ENCODE measurements around the gene TSPAN18. TPM values are rescaled to one million over a fixed set of nuclear protein-coding genes. Genes with fewer than 3 reads are reported as not detected.

Gene TSPAN18
- total RNA-seq, 1 experiment from 2014 or later = 0.77 TPM

DNA sequence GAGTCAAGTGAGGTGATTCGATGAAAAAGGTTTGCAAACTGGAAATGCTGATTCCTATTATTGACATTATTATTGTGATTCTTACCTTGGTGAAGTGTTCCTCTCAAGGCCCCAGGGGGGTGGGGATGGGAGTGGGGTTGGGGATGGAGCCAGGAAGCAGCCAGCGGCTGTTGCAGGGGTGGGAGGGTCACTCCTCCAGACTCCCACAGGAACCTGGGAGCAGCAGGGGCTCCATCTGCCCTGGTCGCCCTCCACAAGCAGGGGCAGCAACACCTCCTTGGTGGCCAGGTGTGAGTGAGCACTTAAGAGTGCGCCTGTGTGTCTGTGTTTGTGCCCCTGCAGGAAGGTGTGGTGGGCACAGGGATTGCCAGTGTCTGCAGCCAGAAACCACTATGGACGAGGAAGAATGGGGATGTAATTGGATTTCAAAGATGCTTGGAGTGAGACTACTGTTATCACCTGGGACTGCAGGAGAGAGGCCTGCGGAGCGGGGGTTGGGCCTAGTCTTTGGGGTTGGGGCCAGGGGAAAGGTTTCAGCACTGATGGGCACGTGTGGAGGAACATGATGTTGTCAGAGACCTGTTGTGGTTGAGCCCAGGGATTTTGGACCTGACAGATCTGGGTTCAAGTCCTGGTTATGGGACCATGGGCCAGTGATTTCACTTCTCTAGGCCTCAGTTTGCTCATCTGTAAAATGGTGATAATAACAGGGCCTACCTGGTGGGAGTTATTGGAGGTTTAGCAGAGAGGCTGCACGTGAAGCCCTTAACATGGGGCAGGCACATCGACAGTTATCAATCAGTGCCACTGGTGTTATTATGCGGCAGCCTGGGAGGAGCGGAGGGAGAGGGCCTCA lies 227.5 kb downstream of the TSPAN18 start:
- intact Hi-C loops (cut with micrococcal nuclease) = loop anchor here (10.0 kb wide), 1 partner anchor 91 kb away; no protein-coding TSS in a partner anchor
- TF ChIP-seq, protein P1, sequence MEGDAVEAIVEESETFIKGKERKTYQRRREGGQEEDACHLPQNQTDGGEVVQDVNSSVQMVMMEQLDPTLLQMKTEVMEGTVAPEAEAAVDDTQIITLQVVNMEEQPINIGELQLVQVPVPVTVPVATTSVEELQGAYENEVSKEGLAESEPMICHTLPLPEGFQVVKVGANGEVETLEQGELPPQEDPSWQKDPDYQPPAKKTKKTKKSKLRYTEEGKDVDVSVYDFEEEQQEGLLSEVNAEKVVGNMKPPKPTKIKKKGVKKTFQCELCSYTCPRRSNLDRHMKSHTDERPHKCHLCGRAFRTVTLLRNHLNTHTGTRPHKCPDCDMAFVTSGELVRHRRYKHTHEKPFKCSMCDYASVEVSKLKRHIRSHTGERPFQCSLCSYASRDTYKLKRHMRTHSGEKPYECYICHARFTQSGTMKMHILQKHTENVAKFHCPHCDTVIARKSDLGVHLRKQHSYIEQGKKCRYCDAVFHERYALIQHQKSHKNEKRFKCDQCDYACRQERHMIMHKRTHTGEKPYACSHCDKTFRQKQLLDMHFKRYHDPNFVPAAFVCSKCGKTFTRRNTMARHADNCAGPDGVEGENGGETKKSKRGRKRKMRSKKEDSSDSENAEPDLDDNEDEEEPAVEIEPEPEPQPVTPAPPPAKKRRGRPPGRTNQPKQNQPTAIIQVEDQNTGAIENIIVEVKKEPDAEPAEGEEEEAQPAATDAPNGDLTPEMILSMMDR (IDR thresholded peaks at IDR 0.05; ENCODE audit: unreplicated experiment) = no peak
- H3K36me3 Mint-ChIP-seq (ENCODE audit: insufficient read depth, unreplicated experiment) = no peaks in the 10 kb centered on the region
- DNase-seq (ENCODE audit: unreplicated experiment) = no peak
- ChIA-PET POLR2A (interaction anchor here (0.6 to 1.1 kb wide), 2 partner anchors 10 to 18 kb away, joined by 3 read pairs; no protein-coding TSS in a partner anchor), CTCF (interaction anchor here (0.6 to 1.8 kb wide), 7 partner anchors 14 to 799 kb away, joined by 3 to 10 read pairs (median 4); no protein-coding TSS in a partner anchor)
- no peaks in the 10 kb centered on the region for H3K27me3 Mint-ChIP-seq (ENCODE audit: insufficient read depth, unreplicated experiment)
- no peak overlapping the region for H3K4me3 Mint-ChIP-seq (ENCODE audit: unreplicated experiment)
- BruUV-seq (replicated peaks) = no TSS peak
- H3K9me3 Mint-ChIP-seq (ENCODE audit: unreplicated experiment) = no peaks in the 10 kb centered on the region
- no peak overlapping the region for H3K27ac Mint-ChIP-seq (ENCODE audit: low read depth, unreplicated experiment)
- H3K4me1 Mint-ChIP-seq (ENCODE audit: insufficient read depth, unreplicated experiment) = peaks cover 9% of the 10 kb centered on the region

DNA sequence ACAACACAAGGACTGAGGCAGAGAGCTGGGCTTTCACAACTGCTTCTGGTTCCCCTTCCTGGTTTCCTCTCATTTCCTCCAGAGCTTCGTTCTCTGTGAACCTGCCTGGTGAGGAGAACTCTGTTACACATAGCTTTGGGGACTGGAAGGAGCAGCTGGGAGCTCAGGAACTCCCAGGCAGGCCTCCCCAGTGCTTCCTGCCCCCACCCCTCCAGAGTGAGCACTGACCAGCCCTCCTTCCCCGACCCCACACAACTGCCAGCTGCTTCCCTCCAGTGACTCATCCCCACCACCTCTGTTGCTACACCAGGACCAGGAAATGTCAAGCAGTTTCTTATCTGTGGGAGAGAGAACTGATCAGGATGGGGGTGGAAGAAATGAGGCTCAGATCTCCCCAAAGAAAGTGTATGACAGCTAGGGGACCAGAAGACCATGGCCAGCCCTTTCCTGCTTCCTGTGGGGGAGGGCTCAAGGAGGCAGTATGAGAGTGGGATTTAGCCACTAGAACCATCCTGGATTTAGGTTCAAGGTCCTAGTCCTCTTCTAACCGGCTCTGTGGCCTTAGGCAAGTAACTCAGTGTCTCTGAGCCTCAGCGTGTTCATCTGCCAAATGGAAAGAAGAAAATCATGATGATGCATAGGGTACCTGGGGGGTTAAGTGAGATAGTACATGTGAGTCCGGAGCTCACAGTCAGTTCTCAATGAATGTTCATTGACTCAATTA lies 228.4 kb downstream of the TSPAN18 start:
- no TSS peak for BruUV-seq (replicated peaks)
- POLR2A ChIA-PET = interaction anchor here (0.6 to 1.1 kb wide), 2 partner anchors 11 to 19 kb away, joined by 3 read pairs; no protein-coding TSS in a partner anchor
- intact Hi-C loops (cut with micrococcal nuclease) = loop anchor here (10.0 kb wide), 1 partner anchor 90 kb away; no protein-coding TSS in a partner anchor
- peaks cover 9% of the 10 kb centered on the region for H3K4me1 Mint-ChIP-seq (ENCODE audit: insufficient read depth, unreplicated experiment)
- H3K36me3 Mint-ChIP-seq (ENCODE audit: insufficient read depth, unreplicated experiment) = no peaks in the 10 kb centered on the region
- H3K4me3 Mint-ChIP-seq (ENCODE audit: unreplicated experiment) = no peak overlapping the region
- CTCF ChIA-PET = interaction anchor here (0.6 to 1.8 kb wide), 5 partner anchors 15 to 800 kb away, joined by 3 to 10 read pairs (median 4); no protein-coding TSS in a partner anchor
- H3K9me3 Mint-ChIP-seq (ENCODE audit: unreplicated experiment) = no peaks in the 10 kb centered on the region
- DNase-seq (ENCODE audit: unreplicated experiment) = peak; percentile 39
- peak overlapping the region; percentile 72 for H3K27ac Mint-ChIP-seq (ENCODE audit: low read depth, unreplicated experiment)
- TF ChIP-seq, protein P1 (IDR thresholded peaks at IDR 0.05; ENCODE audit: unreplicated experiment) = no peak
- H3K27me3 Mint-ChIP-seq (ENCODE audit: insufficient read depth, unreplicated experiment) = no peaks in the 10 kb centered on the region

DNA sequence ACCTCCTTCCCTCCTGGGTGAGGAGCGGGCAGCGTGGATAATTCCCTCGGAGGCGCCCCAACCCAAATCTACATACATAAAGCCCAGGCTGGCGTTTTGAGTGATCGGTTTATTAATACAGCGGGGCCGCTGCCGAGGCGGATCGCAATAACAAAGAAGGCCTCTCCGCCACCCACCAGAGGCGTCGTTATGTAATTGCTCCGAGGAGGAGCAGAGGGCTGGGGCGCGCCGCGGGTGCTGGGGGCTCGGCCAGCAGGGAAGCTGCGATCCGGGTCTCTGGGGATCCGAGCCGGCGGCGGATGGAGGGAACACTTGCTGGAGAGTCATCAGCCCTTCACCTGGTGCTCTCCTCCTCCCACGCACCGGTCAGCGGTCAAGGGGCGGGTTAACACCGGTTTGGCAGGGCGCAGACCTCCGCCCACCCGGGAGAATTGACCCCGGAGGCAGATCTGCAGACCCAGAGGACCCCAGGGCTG lies 230.3 kb downstream of the TSPAN18 start:
- intact Hi-C loops (cut with micrococcal nuclease) = loop anchor here (10.0 kb wide), 1 partner anchor 88 kb away; no protein-coding TSS in a partner anchor
- Mint-ChIP-seq H3K27ac (ENCODE audit: low read depth, unreplicated experiment) (no peak overlapping the region), H3K4me1 (ENCODE audit: insufficient read depth, unreplicated experiment) (peaks cover 9% of the 10 kb centered on the region), H3K9me3 (ENCODE audit: unreplicated experiment) (no peaks in the 10 kb centered on the region), H3K36me3 (ENCODE audit: insufficient read depth, unreplicated experiment) (no peaks in the 10 kb centered on the region), H3K27me3 (ENCODE audit: insufficient read depth, unreplicated experiment) (no peaks in the 10 kb centered on the region), H3K4me3 (ENCODE audit: unreplicated experiment) (no peak overlapping the region)
- no TSS peak for BruUV-seq (replicated peaks)
- CTCF ChIA-PET = interaction anchor here (0.7 kb wide), 2 partner anchors 12 to 146 kb away, joined by 3 to 5 read pairs; no protein-coding TSS in a partner anchor
- no peak for DNase-seq (ENCODE audit: unreplicated experiment)
- POLR2A ChIA-PET = interaction anchor here (0.7 kb wide), 1 partner anchor 24 kb away, joined by 3 read pairs; no protein-coding TSS in a partner anchor
- TF ChIP-seq, protein P1 (IDR thresholded peaks at IDR 0.05; ENCODE audit: unreplicated experiment) = no peak

All from MCF 10A (cell line).